H1 (cell line): ENCODE results near the gene PLN. TPM values are rescaled to one million over a fixed set of nuclear protein-coding genes. Genes with fewer than 3 reads are reported as not detected.

ENCODE experiments used
- GABPA ChIP-seq: IDR thresholded peaks from 2 replicates; pipeline ENCODE4 v1.6.1; 2011; ENCODE audit warnings: mild to moderate bottlenecking, low read length, moderate library complexity, borderline replicate concordance; ENCODE audit not compliant: insufficient read depth
- polyA plus RNA-seq, 7 experiments: library from polyadenylated mRNA; depleted of rRNA in 3 of 7; stranded (reverse) in 5 of 7; unstranded in 2 of 7; fragments of >200 nt in 5 of 7; fragments of 200-250 nt in 2 of 7; gene quantifications; 1 replicate in 5 of 7; 2 replicates in 1 of 7; 4 replicates in 1 of 7; pipeline versions ENCODE4 v1.2.1 to v1.2.3, GENCODE V29; 2011 to 2013; ENCODE audit warnings: missing spikeins in 2 of 7, mixed read lengths in 2 of 7
- total RNA-seq: library from RNA; stranded (reverse); fragmentation: NEBNext Ultra II Directional; extraction: Animal tissue kit (Norgen Biotek cat#: 25700); gene quantifications from 2 replicates; pipeline ENCODE4 v1.2.1, GENCODE V29; 2021

PLN gene
- total and polyA plus RNA-seq, 2 of the 8 experiments (the other 6 are each of a cell fraction or from before 2014, with no cell fraction given): not detected

GRCh38 chr6:118505656-118506055 lies 42.4 kb upstream of the PLN start (continued):
- TF ChIP-seq GABPA: no peak
